Measurements from ENCODE around the gene CCNI2. TPM values are rescaled to one million over a fixed set of nuclear protein-coding genes. Genes with fewer than 3 reads are reported as not detected.

The CCNI2 gene
- total and polyA plus RNA-seq, 11 donors, result 0.11 to 0.50 (median 0.20) TPM; not detected in 8

GRCh38 chr5:132776131-132776937, 29.1 kb downstream of the CCNI2 start:
- Histone ChIP-seq H3K4me3 (peak overlapping the region; percentile 65 to 98 (median 90)), H3K36me3 (no peaks in the 10 kb centered on the region), H3K9me3 (no peaks in the 10 kb centered on the region), H3K27ac (peak overlapping the region; percentile 72 to 92 (median 86)), H3K27me3 (peaks cover 0 to 4% (median 0%) of the 10 kb centered on the region in 9 donors), H3K4me1 (peaks cover 0 to 63% (median 44%) of the 10 kb centered on the region in 12 donors)
- DNase-seq, result peak in 4 of 5 donors; percentile 55 to 60 (median 58)
- no peak for TF ChIP-seq POLR2A (IDR thresholded peaks at IDR 0.05)
- TF ChIP-seq CTCF (IDR thresholded peaks at IDR 0.05), result peak in 1 of 12 donors; percentile 3
- 0 to 4% (median 3%) methylated on average over 10 to 39 of the region's 39 CpGs for WGBS, 4 donors
- peak; percentile 22 to 67 (median 48) for ATAC-seq
- intact Hi-C loops (cut with DNase I), result loop anchor here in 3 of 10 donors (5.0 kb wide), 4 partner anchors 36 to 91 kb away; partner anchors contain the start of genes GDF9 (in 1 of the 3), KIF3A (in 1 of the 3), SOWAHA (in 1 of the 3) and UQCRQ (in 1 of the 3)

GRCh38 chr5:132776938-132777208, 29.6 kb downstream of the CCNI2 start:
- peak overlapping the region; percentile 65 to 98 (median 90) for H3K4me3 ChIP-seq
- intact Hi-C loops (cut with DNase I), result loop anchor here in 3 of 10 donors (5.0 kb wide), 4 partner anchors 35 to 90 kb away; partner anchors contain the start of genes GDF9 (in 1 of the 3), KIF3A (in 1 of the 3), SOWAHA (in 1 of the 3) and UQCRQ (in 1 of the 3)
- peaks cover 0 to 4% (median 0%) of the 10 kb centered on the region in 9 donors for H3K27me3 ChIP-seq
- H3K4me1 ChIP-seq, result peaks cover 0 to 57% (median 39%) of the 10 kb centered on the region in 12 donors
- 0 to 4% (median 1%) methylated on average over 10 to 40 of the region's 40 CpGs; no CpG with 5 or more reads in 1 of the 4 donors for WGBS, 4 donors
- DNase-seq (peak in 1 of 5 donors; percentile 21), ATAC-seq (peak in 1 of 4 donors; percentile 13)
- no peaks in the 10 kb centered on the region for H3K9me3 ChIP-seq
- no peak for TF ChIP-seq POLR2A (IDR thresholded peaks at IDR 0.05)
- TF ChIP-seq CTCF (IDR thresholded peaks at IDR 0.05), result no peak
- H3K27ac ChIP-seq, result peak overlapping the region; percentile 72 to 92 (median 86)
- H3K36me3 ChIP-seq, result no peaks in the 10 kb centered on the region

GRCh38 chr5:132777209-132778069, 30.2 kb downstream of the CCNI2 start, which contains the start of gene SEPTIN8:
Gene SEPTIN8 (minus strand): TSS chr5:132777239. CDS start chr5:132777137, 102 bp downstream.
- no peaks in the 10 kb centered on the region for H3K36me3 ChIP-seq
- H3K4me1 ChIP-seq, result peaks cover 0 to 52% (median 33%) of the 10 kb centered on the region in 12 donors
- TF ChIP-seq CTCF (IDR thresholded peaks at IDR 0.05) (peak in 1 of 12 donors; percentile 11), POLR2A (IDR thresholded peaks at IDR 0.05) (peak in 1 of 2 donors; percentile 15)
- DNase-seq (peak; percentile 56 to 75 (median 70)), ATAC-seq (peak in 3 of 4 donors; percentile 58 to 66 (median 59))
- no peaks in the 10 kb centered on the region for H3K9me3 ChIP-seq
- peaks cover 0 to 4% (median 0%) of the 10 kb centered on the region in 9 donors for H3K27me3 ChIP-seq
- intact Hi-C loops (cut with DNase I), result loop anchor here in 3 of 10 donors (5.0 kb wide), 4 partner anchors 35 to 90 kb away; partner anchors contain the start of genes GDF9 (in 1 of the 3), KIF3A (in 1 of the 3), SOWAHA (in 1 of the 3) and UQCRQ (in 1 of the 3)
- peak within 1 kb of the TSS; percentile 72 to 92 (median 86) for H3K27ac ChIP-seq
- peak within 1 kb of the TSS; percentile 65 to 98 (median 90) for H3K4me3 ChIP-seq
- WGBS, 4 donors, result 2 to 5% (median 2%) methylated on average over 18 to 82 of the region's 82 CpGs
